ENCODE measurements around the gene PLCB3.

GRCh38 chr11:64284962-64285884 lies 33.9 kb downstream of the PLCB3 start, which contains the start of gene GPR137:
- no peak for TF ChIP-seq EZH2 (IDR thresholded peaks at IDR 0.05; ENCODE audit: low read length, unreplicated experiment)
- TF ChIP-seq, protein P1, sequence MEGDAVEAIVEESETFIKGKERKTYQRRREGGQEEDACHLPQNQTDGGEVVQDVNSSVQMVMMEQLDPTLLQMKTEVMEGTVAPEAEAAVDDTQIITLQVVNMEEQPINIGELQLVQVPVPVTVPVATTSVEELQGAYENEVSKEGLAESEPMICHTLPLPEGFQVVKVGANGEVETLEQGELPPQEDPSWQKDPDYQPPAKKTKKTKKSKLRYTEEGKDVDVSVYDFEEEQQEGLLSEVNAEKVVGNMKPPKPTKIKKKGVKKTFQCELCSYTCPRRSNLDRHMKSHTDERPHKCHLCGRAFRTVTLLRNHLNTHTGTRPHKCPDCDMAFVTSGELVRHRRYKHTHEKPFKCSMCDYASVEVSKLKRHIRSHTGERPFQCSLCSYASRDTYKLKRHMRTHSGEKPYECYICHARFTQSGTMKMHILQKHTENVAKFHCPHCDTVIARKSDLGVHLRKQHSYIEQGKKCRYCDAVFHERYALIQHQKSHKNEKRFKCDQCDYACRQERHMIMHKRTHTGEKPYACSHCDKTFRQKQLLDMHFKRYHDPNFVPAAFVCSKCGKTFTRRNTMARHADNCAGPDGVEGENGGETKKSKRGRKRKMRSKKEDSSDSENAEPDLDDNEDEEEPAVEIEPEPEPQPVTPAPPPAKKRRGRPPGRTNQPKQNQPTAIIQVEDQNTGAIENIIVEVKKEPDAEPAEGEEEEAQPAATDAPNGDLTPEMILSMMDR (conservative IDR thresholded peaks at IDR 0.05; ENCODE audit: low read depth, low read length) = no peak
- no peak for TF ChIP-seq EZH2phosphoT487 (IDR thresholded peaks at IDR 0.05; ENCODE audit: borderline replicate concordance, low read length)
